HepG2 (cell line): ENCODE data around the gene DLST. TPM values are rescaled to one million over a fixed set of nuclear protein-coding genes. Genes with fewer than 3 reads are reported as not detected.

Source experiments
- DDIT3 ChIP-seq: sonication (generic); formaldehyde crosslinking; IDR thresholded peaks from 2 replicates; pipeline ENCODE4 v1.4.0; 2020; ENCODE audit warnings: mild to moderate bottlenecking, missing genetic modification reagents
- DRAP1 ChIP-seq: IDR thresholded peaks from 2 replicates; pipeline ENCODE4 v1.6.1; 2016; ENCODE audit warnings: missing genetic modification reagents, missing compliant biosample characterization
- HOMEZ ChIP-seq: IDR thresholded peaks from 2 replicates; pipeline ENCODE4 v1.6.1; 2016; ENCODE audit warnings: low read depth
- MYC ChIP-seq: sonication (generic); formaldehyde crosslinking; IDR thresholded peaks from 2 replicates; pipeline ENCODE4 v1.9.0; 2021; ENCODE audit warnings: missing genetic modification reagents, borderline replicate concordance
- NCOA5 ChIP-seq: sonication (generic); formaldehyde crosslinking; IDR thresholded peaks from 2 replicates; pipeline ENCODE4 v1.4.0; 2020; ENCODE audit warnings: missing genetic modification reagents
- SMAD3 ChIP-seq: sonication (generic); formaldehyde crosslinking; IDR thresholded peaks from 2 replicates; pipeline ENCODE4 v1.4.0; 2020; ENCODE audit warnings: missing genetic modification reagents
- ZNF224 ChIP-seq: sonication (generic); formaldehyde crosslinking; IDR thresholded peaks from 2 replicates; pipeline ENCODE4 v1.5.0; 2020; ENCODE audit warnings: mild to moderate bottlenecking, missing genetic modification reagents
- ZNF251 ChIP-seq: sonication (generic); formaldehyde crosslinking; IDR thresholded peaks from 2 replicates; pipeline ENCODE4 v1.9.0; 2021; ENCODE audit warnings: mild to moderate bottlenecking, missing genetic modification reagents
- ZNF350 ChIP-seq: sonication (generic); formaldehyde crosslinking; IDR thresholded peaks from 2 replicates; pipeline ENCODE4 v1.4.0; 2020; ENCODE audit warnings: mild to moderate bottlenecking, low read depth, missing genetic modification reagents, borderline replicate concordance
- ZNF501 ChIP-seq: sonication (generic); formaldehyde crosslinking; IDR thresholded peaks from 2 replicates; pipeline ENCODE4 v1.5.1; 2020; ENCODE audit warnings: mild to moderate bottlenecking, moderate library complexity, missing genetic modification reagents
- ZNF552 ChIP-seq: sonication (generic); formaldehyde crosslinking; IDR thresholded peaks from 2 replicates; pipeline ENCODE4 v1.9.0; 2022; ENCODE audit warnings: missing genetic modification reagents, mild to moderate bottlenecking, borderline replicate concordance
- polyA plus RNA-seq, 8 experiments: library from polyadenylated mRNA; depleted of rRNA in 3 of 8; stranded (reverse) in 7 of 8; unstranded in 1 of 8; fragments of >200 nt; fragmentation: Illumina TruSeq in 4 of 8; extraction: Trizol in 4 of 8; gene quantifications; 2 replicates each; pipeline versions ENCODE4 v1.2.1 to v1.2.3, GENCODE V29; 2011 to 2016; ENCODE audit warnings: low read depth in 4 of 8, missing spikeins in 1 of 8, mixed read lengths in 1 of 8; ENCODE audit not compliant: insufficient read depth in 1 of 8
- total RNA-seq, 5 experiments: library from RNA; depleted of rRNA; stranded (reverse); fragments of >200 nt; fragmentation: Illumina TruSeq; extraction: Trizol; gene quantifications; 2 replicates each; pipeline ENCODE4 v1.2.3, GENCODE V29; 2016; ENCODE audit warnings: low read depth in 1 of 5
- TF ChIP-seq, protein P1 (sequence below): sonication (generic); formaldehyde crosslinking; IDR thresholded peaks from 2 replicates; pipeline ENCODE4 v1.9.0; 2021; ENCODE audit warnings: missing genetic modification reagents, borderline replicate concordance
- TF ChIP-seq, protein P2 (sequence below): sonication (generic); formaldehyde crosslinking; IDR thresholded peaks from 2 replicates; pipeline ENCODE4 v1.8.0; 2022; ENCODE audit warnings: mild to moderate bottlenecking, missing genetic modification reagents
- TF ChIP-seq, protein P3 (sequence below): sonication (generic); formaldehyde crosslinking; IDR thresholded peaks from 2 replicates; pipeline ENCODE4 v1.5.1; 2020; ENCODE audit warnings: missing genetic modification reagents, mild to moderate bottlenecking, borderline replicate concordance
- TF ChIP-seq, protein P4 (sequence below): sonication (generic); formaldehyde crosslinking; IDR thresholded peaks from 2 replicates; pipeline ENCODE4 v1.5.0; 2020; ENCODE audit warnings: missing genetic modification reagents, mild to moderate bottlenecking, borderline replicate concordance
- TF ChIP-seq, protein P5 (sequence below): sonication (generic); formaldehyde crosslinking; IDR thresholded peaks from 2 replicates; pipeline ENCODE4 v1.9.0; 2022; ENCODE audit warnings: missing genetic modification reagents, mild to moderate bottlenecking, borderline replicate concordance
- TF ChIP-seq, protein P6 (sequence below): sonication (generic); formaldehyde crosslinking; IDR thresholded peaks from 2 replicates; pipeline ENCODE4 v1.4.0; 2020; ENCODE audit warnings: missing genetic modification reagents

The DLST gene
- total and polyA plus RNA-seq, 2 of the 13 experiments (the other 11 are each of a cell fraction or from before 2014, with no cell fraction given) = 56.5 to 94.3 TPM

- TF ChIP-seq MYC (CRISPR knock-in tag) = peak; percentile 49; the same call in 1 of the 2 replicates
- no peak for TF ChIP-seq ZNF251 (CRISPR knock-in tag)
- TF ChIP-seq, protein P1, sequence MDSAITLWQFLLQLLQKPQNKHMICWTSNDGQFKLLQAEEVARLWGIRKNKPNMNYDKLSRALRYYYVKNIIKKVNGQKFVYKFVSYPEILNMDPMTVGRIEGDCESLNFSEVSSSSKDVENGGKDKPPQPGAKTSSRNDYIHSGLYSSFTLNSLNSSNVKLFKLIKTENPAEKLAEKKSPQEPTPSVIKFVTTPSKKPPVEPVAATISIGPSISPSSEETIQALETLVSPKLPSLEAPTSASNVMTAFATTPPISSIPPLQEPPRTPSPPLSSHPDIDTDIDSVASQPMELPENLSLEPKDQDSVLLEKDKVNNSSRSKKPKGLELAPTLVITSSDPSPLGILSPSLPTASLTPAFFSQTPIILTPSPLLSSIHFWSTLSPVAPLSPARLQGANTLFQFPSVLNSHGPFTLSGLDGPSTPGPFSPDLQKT (CRISPR knock-in tag) = no peak
- TF ChIP-seq, protein P2, sequence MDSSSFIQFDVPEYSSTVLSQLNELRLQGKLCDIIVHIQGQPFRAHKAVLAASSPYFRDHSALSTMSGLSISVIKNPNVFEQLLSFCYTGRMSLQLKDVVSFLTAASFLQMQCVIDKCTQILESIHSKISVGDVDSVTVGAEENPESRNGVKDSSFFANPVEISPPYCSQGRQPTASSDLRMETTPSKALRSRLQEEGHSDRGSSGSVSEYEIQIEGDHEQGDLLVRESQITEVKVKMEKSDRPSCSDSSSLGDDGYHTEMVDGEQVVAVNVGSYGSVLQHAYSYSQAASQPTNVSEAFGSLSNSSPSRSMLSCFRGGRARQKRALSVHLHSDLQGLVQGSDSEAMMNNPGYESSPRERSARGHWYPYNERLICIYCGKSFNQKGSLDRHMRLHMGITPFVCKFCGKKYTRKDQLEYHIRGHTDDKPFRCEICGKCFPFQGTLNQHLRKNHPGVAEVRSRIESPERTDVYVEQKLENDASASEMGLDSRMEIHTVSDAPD (CRISPR knock-in tag) = no peak
- TF ChIP-seq, protein P3, sequence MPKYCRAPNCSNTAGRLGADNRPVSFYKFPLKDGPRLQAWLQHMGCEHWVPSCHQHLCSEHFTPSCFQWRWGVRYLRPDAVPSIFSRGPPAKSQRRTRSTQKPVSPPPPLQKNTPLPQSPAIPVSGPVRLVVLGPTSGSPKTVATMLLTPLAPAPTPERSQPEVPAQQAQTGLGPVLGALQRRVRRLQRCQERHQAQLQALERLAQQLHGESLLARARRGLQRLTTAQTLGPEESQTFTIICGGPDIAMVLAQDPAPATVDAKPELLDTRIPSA (CRISPR knock-in tag) = no peak
- TF ChIP-seq, protein P4, sequence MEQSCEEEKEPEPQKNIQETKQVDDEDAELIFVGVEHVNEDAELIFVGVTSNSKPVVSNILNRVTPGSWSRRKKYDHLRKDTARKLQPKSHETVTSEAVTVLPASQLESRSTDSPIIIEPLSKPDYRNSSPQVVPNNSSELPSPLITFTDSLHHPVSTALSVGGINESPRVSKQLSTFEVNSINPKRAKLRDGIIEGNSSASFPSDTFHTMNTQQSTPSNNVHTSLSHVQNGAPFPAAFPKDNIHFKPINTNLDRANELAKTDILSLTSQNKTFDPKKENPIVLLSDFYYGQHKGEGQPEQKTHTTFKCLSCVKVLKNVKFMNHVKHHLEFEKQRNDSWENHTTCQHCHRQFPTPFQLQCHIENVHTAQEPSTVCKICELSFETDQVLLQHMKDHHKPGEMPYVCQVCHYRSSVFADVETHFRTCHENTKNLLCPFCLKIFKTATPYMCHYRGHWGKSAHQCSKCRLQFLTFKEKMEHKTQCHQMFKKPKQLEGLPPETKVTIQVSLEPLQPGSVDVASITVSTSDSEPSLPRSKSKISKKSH (CRISPR knock-in tag) = no peak
- no peak for TF ChIP-seq SMAD3 (CRISPR knock-in tag)
- no peak for TF ChIP-seq HOMEZ (CRISPR knock-in tag)
- no peak for TF ChIP-seq NCOA5 (CRISPR knock-in tag)
- TF ChIP-seq, protein P5, sequence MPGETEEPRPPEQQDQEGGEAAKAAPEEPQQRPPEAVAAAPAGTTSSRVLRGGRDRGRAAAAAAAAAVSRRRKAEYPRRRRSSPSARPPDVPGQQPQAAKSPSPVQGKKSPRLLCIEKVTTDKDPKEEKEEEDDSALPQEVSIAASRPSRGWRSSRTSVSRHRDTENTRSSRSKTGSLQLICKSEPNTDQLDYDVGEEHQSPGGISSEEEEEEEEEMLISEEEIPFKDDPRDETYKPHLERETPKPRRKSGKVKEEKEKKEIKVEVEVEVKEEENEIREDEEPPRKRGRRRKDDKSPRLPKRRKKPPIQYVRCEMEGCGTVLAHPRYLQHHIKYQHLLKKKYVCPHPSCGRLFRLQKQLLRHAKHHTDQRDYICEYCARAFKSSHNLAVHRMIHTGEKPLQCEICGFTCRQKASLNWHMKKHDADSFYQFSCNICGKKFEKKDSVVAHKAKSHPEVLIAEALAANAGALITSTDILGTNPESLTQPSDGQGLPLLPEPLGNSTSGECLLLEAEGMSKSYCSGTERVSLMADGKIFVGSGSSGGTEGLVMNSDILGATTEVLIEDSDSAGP (CRISPR knock-in tag) = peak; percentile 98
- TF ChIP-seq, protein P6, sequence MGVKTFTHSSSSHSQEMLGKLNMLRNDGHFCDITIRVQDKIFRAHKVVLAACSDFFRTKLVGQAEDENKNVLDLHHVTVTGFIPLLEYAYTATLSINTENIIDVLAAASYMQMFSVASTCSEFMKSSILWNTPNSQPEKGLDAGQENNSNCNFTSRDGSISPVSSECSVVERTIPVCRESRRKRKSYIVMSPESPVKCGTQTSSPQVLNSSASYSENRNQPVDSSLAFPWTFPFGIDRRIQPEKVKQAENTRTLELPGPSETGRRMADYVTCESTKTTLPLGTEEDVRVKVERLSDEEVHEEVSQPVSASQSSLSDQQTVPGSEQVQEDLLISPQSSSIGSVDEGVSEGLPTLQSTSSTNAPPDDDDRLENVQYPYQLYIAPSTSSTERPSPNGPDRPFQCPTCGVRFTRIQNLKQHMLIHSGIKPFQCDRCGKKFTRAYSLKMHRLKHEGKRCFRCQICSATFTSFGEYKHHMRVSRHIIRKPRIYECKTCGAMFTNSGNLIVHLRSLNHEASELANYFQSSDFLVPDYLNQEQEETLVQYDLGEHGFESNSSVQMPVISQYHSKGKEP (CRISPR knock-in tag) = no peak
- TF ChIP-seq ZNF552 (CRISPR knock-in tag) = no peak
- TF ChIP-seq ZNF224 = no peak
- TF ChIP-seq DDIT3 (CRISPR knock-in tag) = 0 out of 2 replicates have a peak, but pooled peaks have one; percentile 60
- TF ChIP-seq ZNF350 (CRISPR knock-in tag) = peak; percentile 46; the same call in 1 of the 2 replicates
- TF ChIP-seq ZNF501 = peak; percentile 58; the same call in 1 of the 2 replicates
- TF ChIP-seq DRAP1 (CRISPR knock-in tag) = no peak
These were observed 41.2 kb downstream of the DLST start, which contains the start of gene RPS6KL1 (continued) for GRCh38 chr14:74922752-74923401.
